ENCODE results near the gene ATP8A2.
A peak's percentile ranks its signal among the peaks of the same experiment; 100 is the strongest.
"Not testable (repeated sequence)": the region's sequence is repeated elsewhere in the genome, so short reads cannot be mapped to it uniquely, and the experiment has no call there.

ATP8A2 gene

GRCh38 chr13:25541434-25542123, 169.8 kb downstream of the ATP8A2 start:
- DNase-seq (ENCODE audit: low read depth in 2 of 2) = no peak

DNA sequence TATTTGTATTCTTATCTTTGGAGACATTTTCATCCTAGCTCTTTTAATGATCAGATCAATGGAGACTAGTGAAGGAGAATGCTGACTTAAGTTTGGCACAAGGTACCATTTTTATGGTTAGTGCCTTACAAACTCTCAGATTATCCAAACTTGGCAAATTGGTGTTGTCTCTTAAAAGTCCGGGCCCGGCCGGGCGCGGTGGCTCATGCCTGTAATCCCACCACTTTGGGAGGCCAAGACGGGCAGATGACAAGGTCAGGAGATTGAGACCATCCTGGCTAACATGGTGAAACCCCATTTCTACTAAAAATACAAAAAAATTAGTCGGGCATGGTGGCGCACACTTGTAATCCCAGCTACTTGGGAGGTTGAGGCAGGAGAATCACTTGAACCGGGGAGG, 177.2 kb downstream of the ATP8A2 start:
- DNase-seq (ENCODE audit: low read depth in 2 of 2) = not testable (repeated sequence)

GRCh38 chr13:25561812-25562211, 190.0 kb downstream of the ATP8A2 start:
- DNase-seq (ENCODE audit: low read depth in 2 of 2) = no peak

DNA sequence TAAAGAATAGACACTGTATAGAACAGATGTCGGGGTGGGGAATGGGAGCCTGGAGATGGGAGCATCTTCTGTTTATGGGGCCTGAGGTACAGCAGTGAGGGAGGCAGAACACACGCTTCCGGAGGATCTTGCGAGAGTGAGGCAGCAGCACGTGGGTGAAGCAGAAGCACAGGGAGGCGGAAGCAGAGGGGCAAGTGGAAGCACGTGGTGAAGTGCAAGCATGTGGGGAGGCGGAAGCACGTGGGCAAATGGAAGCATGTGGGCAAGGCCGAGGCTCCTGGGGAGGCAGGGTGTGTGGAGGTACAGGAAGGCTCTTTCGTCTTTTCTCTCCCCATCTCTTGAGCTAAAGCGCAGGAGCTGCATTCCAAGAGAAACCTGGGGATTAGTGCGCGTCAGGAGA, 198.4 kb downstream of the ATP8A2 start:
- DNase-seq (ENCODE audit: low read depth in 2 of 2) = no peak

DNA sequence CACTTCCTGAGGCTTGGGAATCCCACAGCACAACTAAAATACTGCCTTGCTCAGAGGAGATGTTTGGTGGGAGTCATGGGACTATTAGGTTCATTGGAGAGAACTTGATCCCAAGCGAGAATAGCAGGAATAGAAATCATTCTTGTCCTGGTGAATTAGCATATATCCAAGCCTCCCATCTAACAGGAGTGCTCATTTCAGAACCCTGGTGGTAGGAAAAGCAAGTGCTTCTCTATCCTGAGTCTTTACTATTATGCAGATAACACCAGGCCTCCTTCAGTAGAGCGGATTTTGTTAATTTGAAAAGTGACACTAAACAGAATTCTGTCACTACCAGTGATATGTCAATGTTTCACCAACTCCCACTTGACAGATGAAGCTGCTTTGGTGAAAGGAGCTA, 199.5 kb downstream of the ATP8A2 start:
- no peak for DNase-seq (ENCODE audit: low read depth in 2 of 2)

- not testable (repeated sequence) for DNase-seq (ENCODE audit: low read depth in 2 of 2)
Measured at GRCh38 chr13:25572171-25572570, 200.4 kb downstream of the ATP8A2 start.

- DNase-seq (ENCODE audit: low read depth in 2 of 2) = peak; percentile 33 to 64
Measured at GRCh38 chr13:25574437-25575411, 202.9 kb downstream of the ATP8A2 start.

- DNase-seq (ENCODE audit: low read depth in 2 of 2) = no peak
Measured at GRCh38 chr13:25575562-25575961, 203.8 kb downstream of the ATP8A2 start.

- no peak for DNase-seq (ENCODE audit: low read depth in 2 of 2)
Measured at GRCh38 chr13:25578526-25578925, 206.8 kb downstream of the ATP8A2 start.

DNA sequence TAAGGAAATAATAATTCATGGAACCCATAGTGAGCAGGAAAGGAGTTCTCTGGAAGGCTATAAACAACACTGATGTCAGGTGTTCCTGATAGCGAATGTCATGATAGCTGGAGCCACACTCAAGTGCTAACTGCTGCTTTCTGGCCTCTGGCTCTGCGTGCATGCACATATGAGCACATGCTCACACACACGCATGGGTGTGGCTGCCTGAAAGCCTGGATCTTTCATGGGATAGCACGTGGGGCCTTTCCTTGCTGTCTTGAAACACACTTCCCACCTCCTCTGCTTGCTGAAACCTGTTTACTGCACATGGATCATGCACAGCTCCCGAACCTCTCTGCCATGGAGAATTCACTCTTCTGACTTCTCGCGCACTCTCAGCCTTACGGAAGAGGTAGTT, 207.4 kb downstream of the ATP8A2 start:
- DNase-seq (ENCODE audit: low read depth in 2 of 2) = no peak

- no peak for DNase-seq (ENCODE audit: low read depth in 2 of 2)
Measured at GRCh38 chr13:25581351-25581750, 209.6 kb downstream of the ATP8A2 start.

DNA sequence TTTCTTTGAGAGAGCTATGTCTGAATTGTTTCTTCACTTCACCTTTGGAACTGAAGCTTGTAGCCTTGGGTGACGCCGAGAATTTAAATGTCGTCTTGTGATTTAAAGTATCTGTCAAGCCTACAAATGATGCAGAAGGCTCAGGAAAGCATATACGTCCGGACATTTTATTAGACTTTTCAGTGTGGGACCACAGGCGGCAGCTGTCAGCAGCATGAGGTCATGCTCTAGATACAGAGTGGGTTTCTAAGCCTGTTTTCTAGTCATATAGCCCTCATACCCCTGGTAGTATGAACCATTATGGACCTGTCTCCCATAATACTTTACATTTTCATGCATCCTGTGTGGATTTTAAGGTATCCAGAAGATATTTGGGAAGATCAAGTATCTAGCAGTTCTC, 212.3 kb downstream of the ATP8A2 start:
- no peak for DNase-seq (ENCODE audit: low read depth in 2 of 2)

- no peak for DNase-seq (ENCODE audit: low read depth in 2 of 2)
Measured at GRCh38 chr13:25585000-25585399, 213.2 kb downstream of the ATP8A2 start.

DNA sequence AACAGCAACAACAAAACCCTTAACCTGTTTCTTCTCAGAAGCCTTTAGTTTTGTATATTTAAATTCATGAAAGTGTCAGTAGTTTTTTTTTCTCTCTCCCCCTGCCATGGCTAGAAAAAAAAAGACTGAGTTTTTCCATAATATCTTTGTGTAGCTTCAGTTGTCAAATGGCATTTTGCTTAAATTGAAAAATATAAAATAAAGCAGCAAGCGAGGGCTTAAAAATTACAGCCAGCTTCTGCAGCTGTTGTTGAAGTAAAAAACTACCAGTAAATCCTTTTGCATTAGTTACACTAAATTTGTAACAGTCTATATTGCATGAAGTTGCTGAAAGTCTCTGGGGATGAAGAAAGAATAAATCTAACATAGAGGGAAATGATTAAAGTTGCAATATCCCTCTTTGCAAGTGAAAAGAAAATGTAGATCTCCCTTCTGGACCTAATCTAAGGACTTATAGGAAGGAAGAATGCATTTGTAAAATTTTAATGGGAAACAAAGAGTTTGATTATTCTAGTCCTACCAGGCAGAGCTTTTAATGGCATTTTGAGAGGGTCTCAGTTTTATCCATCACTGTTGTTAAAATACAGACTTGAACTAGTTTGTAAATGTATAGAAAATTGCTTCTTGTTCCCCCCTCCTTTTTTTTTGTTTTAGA, 215.7 kb downstream of the ATP8A2 start:
- no peak for DNase-seq (ENCODE audit: low read depth in 2 of 2)

DNA sequence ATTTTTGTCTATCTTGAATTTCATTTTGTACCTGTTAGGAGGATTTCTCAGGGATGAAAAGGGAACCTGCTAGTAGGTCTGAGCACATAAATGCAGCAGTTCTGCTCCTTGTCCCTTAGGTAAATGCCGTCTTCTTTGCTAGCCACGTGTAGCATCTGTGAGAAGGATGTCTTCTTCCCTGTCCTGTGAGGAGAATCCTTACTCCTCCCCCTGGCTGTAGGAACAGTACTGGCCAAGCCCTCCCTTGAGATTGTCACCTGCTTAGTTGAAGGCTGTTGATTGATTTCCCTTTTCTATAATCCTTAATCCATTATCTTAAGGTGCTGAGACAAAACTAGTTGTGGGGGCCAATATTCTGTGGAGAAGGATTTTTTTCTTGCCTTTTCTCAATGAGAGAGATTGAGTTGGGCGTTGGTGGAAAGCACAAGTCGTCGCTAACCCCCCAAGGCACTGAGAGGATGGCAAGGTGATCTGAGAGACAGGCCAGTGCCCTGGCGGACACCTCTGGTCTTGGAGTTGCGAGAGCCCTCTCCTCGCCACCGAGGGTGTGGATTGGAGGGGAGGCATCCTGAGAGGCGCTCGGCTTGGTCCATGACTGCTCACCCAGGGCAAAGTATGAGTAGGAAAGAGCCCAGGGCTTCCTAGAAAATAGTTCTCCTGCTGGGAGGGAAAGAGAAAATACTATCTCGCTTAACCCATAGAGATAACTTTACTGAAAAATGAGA, 216.7 kb downstream of the ATP8A2 start:
- no peak for DNase-seq (ENCODE audit: low read depth in 2 of 2)

DNA sequence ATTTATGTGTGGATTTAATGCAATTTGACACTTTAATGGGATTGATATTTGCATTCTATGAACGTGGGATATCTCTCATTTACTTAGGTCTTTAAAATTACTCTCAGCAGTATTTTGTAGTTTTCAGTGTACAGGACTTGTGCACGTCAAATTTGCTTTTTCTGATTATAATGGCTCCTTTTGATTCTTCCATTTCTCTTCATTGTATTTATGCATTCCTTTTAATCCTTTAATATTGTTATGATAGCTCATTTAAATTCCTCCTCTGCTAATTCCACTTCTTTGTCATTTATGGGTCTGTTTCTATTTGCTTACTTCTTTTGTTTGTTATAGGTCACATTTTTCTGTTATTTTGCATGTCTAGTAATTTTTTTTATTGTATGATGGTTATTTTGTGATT, 226.6 kb downstream of the ATP8A2 start:
- DNase-seq (ENCODE audit: low read depth in 2 of 2) = no peak

- DNase-seq (ENCODE audit: low read depth in 2 of 2) = no peak
Measured at GRCh38 chr13:25602176-25602575, 230.4 kb downstream of the ATP8A2 start.

DNA sequence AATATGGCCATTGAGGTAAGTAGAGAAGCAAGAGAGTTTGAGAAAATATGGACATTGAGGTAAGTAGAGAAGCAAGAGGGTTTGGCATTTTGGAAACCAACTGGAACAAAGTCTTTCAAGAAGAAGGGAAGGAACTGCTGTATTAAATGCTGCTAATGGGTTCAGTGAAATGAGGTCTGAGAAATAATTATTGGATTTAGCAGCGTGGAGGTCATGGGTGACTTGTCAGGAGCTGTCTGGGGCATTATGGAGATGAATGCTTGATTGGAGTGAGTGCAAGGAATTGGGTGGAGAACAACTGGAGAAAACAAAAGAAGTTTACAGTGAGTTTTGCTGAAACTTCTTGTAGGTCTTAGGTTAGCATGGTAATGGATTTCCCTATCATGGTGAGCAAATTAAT, 232.3 kb downstream of the ATP8A2 start:
- no peak for DNase-seq (ENCODE audit: low read depth in 2 of 2)

- DNase-seq (ENCODE audit: low read depth in 2 of 2) = no peak
Measured at GRCh38 chr13:25607096-25607495, 235.3 kb downstream of the ATP8A2 start.

- no peak for DNase-seq (ENCODE audit: low read depth in 2 of 2)
Measured at GRCh38 chr13:25608181-25608580, 236.4 kb downstream of the ATP8A2 start.

DNA sequence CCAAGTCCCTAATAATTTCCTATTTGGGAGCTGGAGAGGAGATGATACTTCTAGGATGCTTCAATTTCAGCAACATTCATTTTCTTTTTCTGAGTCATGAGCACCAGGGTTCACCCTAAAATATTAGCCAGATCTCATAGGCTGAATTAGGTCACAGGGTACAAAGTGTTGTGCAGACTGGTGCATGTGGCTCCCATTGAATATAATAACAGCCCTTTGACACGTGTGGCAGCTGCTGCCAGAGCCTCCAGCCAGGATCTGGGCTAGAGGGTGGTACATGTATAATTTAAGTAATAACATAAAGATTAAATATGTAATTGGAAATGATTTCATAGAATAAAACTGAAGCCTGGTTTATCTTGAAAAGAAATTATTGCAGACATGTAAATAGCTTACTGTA, 244.9 kb downstream of the ATP8A2 start:
- no peak for DNase-seq (ENCODE audit: low read depth in 2 of 2)

GRCh38 chr13:25619897-25620296, 248.1 kb downstream of the ATP8A2 start:
- DNase-seq (ENCODE audit: low read depth in 2 of 2) = no peak

Data from stimulated activated CD4-positive, alpha-beta T cell treated with anti-CD3 and anti-CD28 coated beads, Interleukin-15, amount 100 ng/mL, for 48 hours (primary cell).